Activated T-helper 9 cell treated with anti-CD3 and anti-CD28 coated beads, Interleukin-2, amount 50 U/mL, for 16 hours (primary cell): Measurements from ENCODE around the gene NINJ2.
"Not testable (repeated sequence)": the region's sequence is repeated elsewhere in the genome, so short reads cannot be mapped to it uniquely, and the experiment has no call there.

Source experiments
- DNase-seq: peaks from one replicate; pipeline ENCODE4 v3.0.0-alpha.2; 2020; ENCODE audit warnings: low read depth

Gene NINJ2

GRCh38 chr12:586318-587071 is 76.8 kb downstream of the NINJ2 start:
- no peak for DNase-seq

- DNase-seq: no peak
Measured at GRCh38 chr12:585062-586061, 77.9 kb downstream of the NINJ2 start.

GRCh38 chr12:583251-583869 is 79.9 kb downstream of the NINJ2 start:
- DNase-seq: no peak

GRCh38 chr12:581746-582145 is 81.5 kb downstream of the NINJ2 start:
- DNase-seq: no peak

GRCh38 chr12:581321-581720 is 81.9 kb downstream of the NINJ2 start:
- DNase-seq: no peak

- no peak for DNase-seq
Measured at GRCh38 chr12:580813-581212, 82.4 kb downstream of the NINJ2 start.

- no peak for DNase-seq
Measured at GRCh38 chr12:579420-580110, 83.7 kb downstream of the NINJ2 start.

GRCh38 chr12:578748-579419 is 84.4 kb downstream of the NINJ2 start:
- no peak for DNase-seq

- not testable (repeated sequence) for DNase-seq
Measured at GRCh38 chr12:577994-578747, 85.1 kb downstream of the NINJ2 start.

GRCh38 chr12:576615-577110 is 86.6 kb downstream of the NINJ2 start:
- DNase-seq: no peak

- peak; percentile 82 for DNase-seq
Measured at GRCh38 chr12:575948-576614, 87.2 kb downstream of the NINJ2 start.

GRCh38 chr12:575129-575502 is 88.1 kb downstream of the NINJ2 start:
- no peak for DNase-seq

GRCh38 chr12:574475-575128 is 88.6 kb downstream of the NINJ2 start:
- no peak for DNase-seq

- no peak for DNase-seq
Measured at GRCh38 chr12:573232-573631, 90.0 kb downstream of the NINJ2 start.

GRCh38 chr12:572532-572899 is 90.7 kb downstream of the NINJ2 start:
- no peak for DNase-seq

GRCh38 chr12:571795-572531 is 91.3 kb downstream of the NINJ2 start:
- DNase-seq: no peak

- DNase-seq: no peak
Measured at GRCh38 chr12:570921-571794, 92.1 kb downstream of the NINJ2 start.

- no peak for DNase-seq
Measured at GRCh38 chr12:570435-570920, 92.8 kb downstream of the NINJ2 start.
